ENCODE measurements around the gene TRAM2. TPM values are rescaled to one million over a fixed set of nuclear protein-coding genes. Genes with fewer than 3 reads are reported as not detected.
A peak's percentile ranks its signal among the peaks of the same experiment; 100 is the strongest.

Gene TRAM2
- total and polyA plus RNA-seq, 2 of the 8 experiments (the other 6 are each of a cell fraction or from before 2014, with no cell fraction given), result 9.0 to 21.4 TPM

GRCh38 chr6:52551483-52552277 lies 25.2 kb downstream of the TRAM2 start (continued):
- TF ChIP-seq CTCF (IDR thresholded peaks at IDR 0.05; ENCODE audit: control extremely low read depth in 1 of 3, insufficient read depth in 1 of 3, low read depth in 1 of 3, low read length in 3 of 3), result peak in 1 of 3 experiments; percentile 4; a peak in 2 of 4 replicates
- no peak for TF ChIP-seq RFX5 (IDR thresholded peaks at IDR 0.05; ENCODE audit: borderline replicate concordance, low read depth, low read length)
- 0 out of 2 replicates have a peak, but pooled peaks have one; percentile 42 for TF ChIP-seq TCF12 (IDR thresholded peaks at IDR 0.05; ENCODE audit: low read depth, low read length)
- peak; percentile 37 to 47; a peak in 2 of 4 replicates for TF ChIP-seq RAD21 (IDR thresholded peaks at IDR 0.05 in 1 of 2, conservative IDR thresholded peaks at IDR 0.05 in 1 of 2; ENCODE audit: low read depth in 2 of 2, low read length in 2 of 2)
- TF ChIP-seq CHD2 (IDR thresholded peaks at IDR 0.05; ENCODE audit: low read length), result no peak
